HG03457 (cell line): ENCODE data around the gene CCL4.
"Not testable (repeated sequence)": the region's sequence is repeated elsewhere in the genome, so short reads cannot be mapped to it uniquely, and the experiment has no call there.

Experiments
- ATAC-seq: cut with Tn5 transposase; IDR thresholded peaks from one replicate; pipeline ENCODE4 v1.9.1; 2021; ENCODE audit warnings: moderate number of reproducible peaks; ENCODE audit not compliant: unreplicated experiment

CCL4 gene

GRCh38 chr17:36087897-36088572 lies 15.6 kb upstream of the CCL4 start:
- not testable (repeated sequence) for ATAC-seq

DNA sequence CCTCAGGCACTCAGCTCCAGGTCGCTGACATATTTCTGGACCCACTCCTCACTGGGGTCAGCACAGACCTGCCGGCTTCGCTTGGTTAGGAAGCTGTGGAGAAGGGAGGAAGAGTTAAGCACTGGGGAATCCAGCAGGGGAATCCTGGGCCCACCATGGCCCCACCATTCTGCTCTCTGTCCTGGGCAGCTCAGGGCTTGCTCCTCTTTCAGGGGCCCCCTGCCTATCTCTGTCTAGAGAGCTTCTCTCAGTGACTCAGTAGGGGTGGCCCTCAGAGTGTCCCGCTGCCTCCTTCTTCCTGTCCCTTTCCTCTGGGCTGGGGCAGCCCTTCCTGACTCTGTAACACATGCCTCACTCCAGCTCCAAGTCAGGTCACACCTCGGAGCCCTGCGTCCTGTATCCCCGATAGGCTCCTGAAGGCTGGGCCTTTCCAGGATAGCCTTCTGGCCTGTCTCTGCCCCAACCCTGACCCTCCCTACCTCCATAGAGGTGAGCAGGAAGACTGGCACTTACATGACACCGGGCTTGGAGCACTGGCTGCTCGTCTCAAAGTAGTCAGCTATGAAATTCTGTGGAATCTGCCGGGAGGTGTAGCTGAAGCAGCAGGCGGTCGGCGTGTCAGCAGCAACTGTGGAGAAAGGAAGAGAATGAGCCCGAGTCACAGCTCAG lies 14.8 kb upstream of the CCL4 start:
- no peak for ATAC-seq

- no peak for ATAC-seq
Observed at GRCh38 chr17:36089339-36089865, 14.2 kb upstream of the CCL4 start.

- peak; percentile 49 for ATAC-seq
Observed at GRCh38 chr17:36089888-36090836, 13.5 kb upstream of the CCL4 start, which contains the start of gene CCL3. CCL3 (minus strand) TSS chr17:36090143; CDS start chr17:36090058, 85 bp downstream.

- ATAC-seq, result no peak
Observed at GRCh38 chr17:36092230-36092629, 11.4 kb upstream of the CCL4 start.

GRCh38 chr17:36092715-36093114 lies 10.9 kb upstream of the CCL4 start:
- not testable (repeated sequence) for ATAC-seq

GRCh38 chr17:36094232-36094631 lies 9.4 kb upstream of the CCL4 start:
- no peak for ATAC-seq

GRCh38 chr17:36094746-36095145 lies 8.9 kb upstream of the CCL4 start:
- no peak for ATAC-seq

DNA sequence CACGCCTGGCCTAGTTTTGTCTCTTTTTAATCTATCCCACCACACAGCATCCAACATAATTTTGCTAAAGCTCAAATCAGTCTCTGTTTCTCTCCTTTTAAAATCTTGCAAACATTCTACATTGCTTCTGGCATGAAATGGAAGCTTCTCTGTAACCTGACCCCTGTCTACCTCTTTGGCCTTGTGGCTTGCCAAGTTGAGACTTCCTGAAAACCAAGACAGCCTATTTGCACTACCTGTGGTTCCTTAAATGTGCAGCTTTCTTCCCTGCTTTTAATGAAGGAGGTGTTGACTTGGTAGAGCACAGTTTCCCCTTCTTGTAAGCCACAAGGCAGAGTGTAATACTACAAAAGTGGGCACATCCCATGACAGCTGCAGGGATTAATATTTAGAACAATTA lies 7.6 kb upstream of the CCL4 start:
- ATAC-seq, result no peak

GRCh38 chr17:36099004-36099403 lies 4.6 kb upstream of the CCL4 start:
- ATAC-seq, result not testable (repeated sequence)

DNA sequence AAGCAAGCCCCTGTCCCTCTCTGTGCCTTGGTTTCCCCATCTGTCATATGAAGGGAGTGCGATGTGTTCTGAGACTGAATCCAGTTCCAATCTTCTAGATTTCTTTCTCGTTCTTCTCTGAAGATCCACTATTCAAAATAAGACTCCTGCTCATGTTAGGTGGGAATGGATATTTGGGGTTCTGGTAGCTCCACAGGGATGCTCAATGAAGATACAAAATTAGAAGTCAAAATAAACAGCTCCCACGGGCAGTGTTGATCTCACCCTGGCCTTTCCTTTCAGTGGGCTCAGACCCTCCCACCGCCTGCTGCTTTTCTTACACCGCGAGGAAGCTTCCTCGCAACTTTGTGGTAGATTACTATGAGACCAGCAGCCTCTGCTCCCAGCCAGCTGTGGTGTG lies 619 bp downstream of the CCL4 start:
- ATAC-seq, result not testable (repeated sequence)

DNA sequence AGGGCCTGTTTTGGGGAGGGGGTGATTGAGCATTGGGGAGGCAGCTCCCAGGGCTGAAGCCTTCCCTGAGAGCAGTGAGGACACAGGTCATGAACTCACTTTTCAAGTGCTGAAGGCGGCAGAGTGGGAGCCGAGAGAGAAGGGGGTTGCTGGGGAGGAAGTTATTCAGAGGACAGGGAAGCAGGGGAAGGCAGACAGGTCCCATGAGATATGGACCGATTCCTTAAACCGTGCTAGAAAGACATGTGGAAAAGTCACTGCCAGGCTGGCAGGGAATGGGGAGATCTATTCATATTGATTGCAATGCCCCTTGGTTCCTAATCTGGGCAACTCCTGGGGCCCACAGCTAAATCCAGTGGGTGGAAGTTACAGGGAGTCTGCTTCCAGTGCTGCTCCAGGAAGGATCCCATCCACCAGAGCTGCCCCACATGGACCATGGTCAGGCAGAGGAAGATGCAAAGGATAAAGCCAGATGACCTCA lies 1.1 kb downstream of the CCL4 start:
- no peak for ATAC-seq

DNA sequence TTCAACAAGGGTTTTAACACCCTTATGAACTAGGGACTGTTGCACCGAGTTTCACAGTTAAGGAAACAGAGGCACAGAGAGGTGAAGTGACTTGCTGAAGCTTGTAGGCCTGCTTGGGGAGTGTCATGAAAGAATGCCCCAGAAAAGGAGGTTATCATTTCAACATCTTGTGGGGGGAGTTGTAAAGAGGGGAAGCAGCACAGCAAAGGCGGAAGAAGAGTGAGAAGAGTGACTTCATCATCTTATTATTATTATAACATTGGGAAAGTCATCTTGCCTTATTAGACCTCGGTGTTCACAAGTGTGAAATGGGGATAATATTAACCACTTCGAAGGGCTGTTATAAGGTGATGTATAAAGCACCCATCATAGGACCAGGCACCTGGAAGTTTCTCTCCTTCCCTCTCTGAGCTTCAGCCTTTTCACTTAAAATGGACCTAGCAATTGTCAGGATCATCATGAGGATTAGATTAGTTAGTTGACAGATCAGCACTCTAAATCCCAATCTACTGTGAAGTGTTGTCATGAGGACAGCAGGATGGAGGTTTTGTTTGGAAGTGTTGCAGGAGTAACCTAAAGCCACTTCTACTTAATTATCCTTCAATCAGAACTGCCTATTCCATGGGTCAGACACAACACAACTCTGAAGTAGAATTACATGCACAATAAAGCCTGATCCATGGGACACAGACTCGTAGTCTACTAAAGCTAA lies 2.3 kb downstream of the CCL4 start:
- no peak for ATAC-seq

- no peak for ATAC-seq
Observed at GRCh38 chr17:36106493-36106835, 2.8 kb downstream of the CCL4 start.

- no peak for ATAC-seq
Observed at GRCh38 chr17:36107660-36108059, 4.0 kb downstream of the CCL4 start.

DNA sequence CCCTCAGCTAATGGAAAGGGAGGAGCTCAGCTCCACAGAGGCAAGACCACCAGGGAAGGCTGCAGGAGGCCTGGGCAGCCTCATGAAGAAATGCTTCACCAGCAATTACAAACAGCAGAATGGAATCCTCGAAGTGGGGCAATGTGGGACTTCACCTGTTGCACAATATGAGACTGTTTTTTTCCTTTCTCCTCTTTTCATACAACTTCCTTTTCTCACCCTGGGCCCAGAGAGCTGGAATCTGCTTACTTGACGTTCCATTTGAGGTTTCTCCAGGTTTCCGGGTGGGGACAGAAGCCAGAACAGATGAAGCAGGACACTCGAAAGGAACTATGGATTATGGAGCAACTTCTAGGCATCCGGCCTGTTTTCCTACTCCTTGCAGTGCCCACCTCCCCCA lies 4.6 kb downstream of the CCL4 start:
- not testable (repeated sequence) for ATAC-seq

GRCh38 chr17:36111068-36111490 lies 7.5 kb downstream of the CCL4 start:
- no peak for ATAC-seq

DNA sequence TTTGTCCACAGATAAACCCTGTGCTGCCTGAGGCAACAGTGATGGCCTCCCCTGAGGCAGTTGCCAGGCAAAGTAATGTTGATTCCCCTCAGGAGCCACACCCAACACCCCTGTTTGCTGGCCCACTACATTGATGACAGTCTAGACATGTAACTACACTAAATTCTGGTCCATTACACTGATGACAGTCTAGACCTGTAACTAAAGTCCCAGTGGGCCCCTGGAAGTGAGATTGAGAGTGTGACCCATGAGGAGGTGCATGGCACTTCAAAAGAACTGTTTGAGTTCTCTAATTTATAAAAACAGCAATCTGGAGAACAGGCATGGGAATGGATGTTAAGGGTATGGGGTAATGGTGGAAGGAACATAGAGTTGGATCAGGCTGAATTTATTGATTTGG lies 8.9 kb downstream of the CCL4 start:
- no peak for ATAC-seq

GRCh38 chr17:36113131-36113530 lies 9.5 kb downstream of the CCL4 start:
- ATAC-seq, result not testable (repeated sequence)

- ATAC-seq, result not testable (repeated sequence)
Observed at GRCh38 chr17:36114971-36115648, 11.5 kb downstream of the CCL4 start.
